Kidney glomerular epithelial cell (primary cell): ENCODE measurements around the gene LENEP.
A peak's percentile ranks its signal among the peaks of the same experiment; 100 is the strongest.

Experiments
- DNase-seq: peaks from one replicate; lab custom pipeline; 2025; lab: John Stamatoyannopoulos, UW

Gene LENEP, protein sequence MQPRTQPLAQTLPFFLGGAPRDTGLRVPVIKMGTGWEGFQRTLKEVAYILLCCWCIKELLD

GRCh38 chr1:154993572-154994268, at the start of gene LENEP:
TSS of gene LENEP (plus strand) at chr1:154993586. CDS start at chr1:154993608, 22 bp downstream.
- DNase-seq, result no peak

- peak; percentile 17 for DNase-seq
Observed at GRCh38 chr1:154943649-154944400, 49.6 kb upstream of the LENEP start.

- DNase-seq, result no peak
Observed at GRCh38 chr1:154944401-154945159, 48.8 kb upstream of the LENEP start.

DNA sequence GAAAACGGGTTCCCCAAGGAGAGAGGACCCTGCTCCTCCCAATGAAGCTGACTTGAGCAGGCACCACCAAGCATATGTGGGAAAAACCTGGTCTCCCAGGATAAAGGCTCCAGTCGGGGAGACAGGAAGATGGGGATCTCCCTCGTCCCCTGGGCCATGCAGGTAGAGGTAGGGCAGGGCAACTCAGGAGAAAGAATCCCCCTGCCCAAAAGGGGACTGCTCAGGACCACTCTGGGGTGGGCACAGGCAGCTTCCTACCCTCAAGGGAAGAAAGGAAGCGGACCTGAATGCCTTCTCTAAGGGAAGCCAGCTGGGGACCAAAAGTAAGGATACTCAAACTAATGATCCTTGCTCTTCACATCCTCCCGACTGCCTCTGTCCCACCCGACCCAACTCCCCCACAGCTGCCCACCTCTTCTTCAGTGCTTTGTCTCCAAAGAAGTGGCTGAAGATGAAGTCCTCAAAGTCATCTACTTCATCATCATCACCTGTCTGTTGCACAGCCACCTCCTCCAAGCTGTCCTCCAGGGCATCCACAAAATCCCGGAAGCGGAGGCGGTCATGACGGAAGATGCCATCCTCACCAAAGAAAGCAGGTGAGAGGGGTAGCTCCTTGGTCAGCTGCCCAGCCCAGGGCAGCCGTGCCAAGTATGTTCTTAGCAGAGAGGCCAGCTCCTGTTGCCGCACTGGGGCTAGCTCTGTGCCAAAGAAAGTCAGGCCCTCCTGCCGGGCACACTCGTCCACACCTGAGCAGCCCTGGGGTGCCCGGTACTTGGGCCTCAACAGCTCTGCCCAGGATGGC, 48.0 kb upstream of the LENEP start:
- DNase-seq, result no peak

DNA sequence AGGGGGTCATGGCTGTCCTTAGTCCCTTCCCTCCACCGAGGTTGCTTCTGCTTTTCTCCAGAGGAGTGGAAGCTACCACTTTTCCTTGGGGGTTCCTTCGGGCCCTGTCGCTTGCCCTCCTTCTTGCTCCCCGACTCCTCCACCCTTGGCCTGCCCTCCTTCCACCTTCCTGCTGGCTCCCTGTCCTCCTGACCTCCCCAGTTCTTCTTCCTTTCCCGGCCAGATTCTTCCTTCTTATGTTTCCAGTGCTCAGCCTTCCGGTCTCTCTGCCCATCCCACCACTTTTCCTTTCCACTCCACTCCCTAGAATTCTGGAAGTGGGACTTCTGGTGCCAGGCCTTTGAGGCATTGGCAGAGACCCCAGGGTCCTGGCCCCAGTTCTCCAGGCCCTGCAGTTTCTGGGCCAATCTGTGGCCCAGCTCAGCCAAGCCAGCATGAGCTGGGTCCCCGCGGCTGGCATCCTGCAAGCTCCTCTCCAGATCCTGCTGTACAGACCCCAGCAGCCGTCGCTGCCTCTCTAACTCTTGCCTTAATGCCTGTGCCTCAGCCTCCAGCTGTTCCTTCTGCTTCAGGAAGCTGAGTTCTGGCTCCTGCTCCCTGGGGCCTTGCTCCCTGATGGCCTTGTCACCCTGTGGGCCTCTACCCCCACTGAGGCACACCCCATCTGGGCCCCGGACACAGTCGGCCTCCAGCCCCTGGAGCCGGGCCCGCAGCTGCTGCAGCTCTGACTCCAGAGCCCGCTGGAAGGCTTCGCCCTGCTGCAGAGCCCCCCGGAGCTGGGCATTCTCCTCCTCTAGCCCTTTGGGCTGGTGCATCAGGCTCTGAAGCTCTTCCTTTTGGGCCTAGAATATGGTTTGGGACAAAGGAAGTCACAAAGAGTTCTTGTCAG, 47.2 kb upstream of the LENEP start:
- no peak for DNase-seq

- no peak for DNase-seq
Observed at GRCh38 chr1:154948079-154948478, 45.3 kb upstream of the LENEP start.

- no peak for DNase-seq
Observed at GRCh38 chr1:154951901-154952657, 41.3 kb upstream of the LENEP start.

DNA sequence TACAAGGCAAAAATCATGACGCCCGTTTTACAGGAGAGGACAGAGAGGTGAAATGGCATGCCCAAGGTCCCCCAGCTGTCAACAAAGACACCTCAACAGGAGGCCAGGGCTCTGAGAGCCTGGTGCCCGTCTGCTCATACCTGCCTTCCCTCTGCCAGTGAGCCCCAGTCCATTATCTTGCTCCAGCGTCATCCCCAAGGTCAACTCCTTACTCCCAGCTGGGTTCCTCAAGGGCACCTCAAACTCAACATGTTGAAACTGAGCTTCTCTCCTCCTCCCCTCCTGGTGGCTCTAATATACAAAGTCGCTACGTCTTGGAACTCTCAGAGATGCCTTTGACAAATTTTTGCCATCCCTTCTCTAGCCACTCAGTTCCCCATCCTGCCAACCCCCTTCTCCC, 40.7 kb upstream of the LENEP start:
- no peak for DNase-seq

GRCh38 chr1:154953611-154954038, 39.8 kb upstream of the LENEP start:
- DNase-seq, result no peak

DNA sequence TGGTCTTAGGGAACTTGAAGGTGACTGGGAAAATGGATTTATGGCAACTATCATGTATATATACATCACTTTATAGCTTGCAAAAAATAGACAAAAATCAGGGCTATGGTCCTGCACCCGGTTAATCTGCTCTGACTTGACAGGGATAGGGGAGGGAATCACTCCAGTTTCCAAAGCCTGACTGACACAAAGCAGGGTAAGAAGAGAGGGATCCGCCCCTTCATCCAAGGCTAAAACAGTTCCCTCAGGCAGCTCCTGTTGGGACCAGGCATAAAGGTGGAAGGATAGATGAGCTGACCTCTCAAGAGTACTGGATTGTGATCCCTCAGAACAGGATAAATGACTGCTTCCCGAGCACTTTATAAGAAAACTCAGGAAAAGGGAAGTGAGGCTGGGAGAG, 38.8 kb upstream of the LENEP start:
- no peak for DNase-seq

DNA sequence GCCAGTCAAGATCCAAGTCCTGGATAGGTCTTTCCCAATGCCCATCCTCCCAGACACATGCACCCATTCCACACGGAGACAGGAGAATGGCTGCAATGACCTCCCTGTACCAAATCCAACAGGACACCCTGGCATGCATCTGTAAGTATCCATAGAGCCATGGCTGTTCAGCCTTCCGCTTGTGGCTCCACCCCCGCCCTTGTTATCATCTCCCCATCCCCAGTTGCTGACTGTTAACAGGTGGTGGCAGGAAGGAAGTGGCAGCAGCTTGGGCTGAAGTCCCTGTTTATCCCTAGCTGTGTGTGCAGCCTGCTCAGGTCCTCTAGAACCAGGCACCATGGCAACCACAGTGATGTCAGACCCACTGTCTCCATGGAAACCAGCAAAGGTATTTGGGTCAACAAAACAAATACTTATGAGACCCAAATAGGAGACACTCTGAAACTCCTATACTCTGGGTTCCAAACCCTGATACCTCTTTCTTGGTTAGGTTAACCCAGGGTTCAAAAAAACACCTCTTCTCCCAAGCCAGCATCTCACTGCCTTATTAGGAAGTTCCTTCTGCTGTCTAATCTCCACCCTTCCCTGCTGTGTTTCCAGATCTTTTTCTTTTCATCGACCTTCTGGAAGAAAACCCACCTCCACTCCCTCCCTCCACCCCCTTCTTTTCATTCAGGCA, 38.2 kb upstream of the LENEP start:
- peak; percentile 21 for DNase-seq

DNA sequence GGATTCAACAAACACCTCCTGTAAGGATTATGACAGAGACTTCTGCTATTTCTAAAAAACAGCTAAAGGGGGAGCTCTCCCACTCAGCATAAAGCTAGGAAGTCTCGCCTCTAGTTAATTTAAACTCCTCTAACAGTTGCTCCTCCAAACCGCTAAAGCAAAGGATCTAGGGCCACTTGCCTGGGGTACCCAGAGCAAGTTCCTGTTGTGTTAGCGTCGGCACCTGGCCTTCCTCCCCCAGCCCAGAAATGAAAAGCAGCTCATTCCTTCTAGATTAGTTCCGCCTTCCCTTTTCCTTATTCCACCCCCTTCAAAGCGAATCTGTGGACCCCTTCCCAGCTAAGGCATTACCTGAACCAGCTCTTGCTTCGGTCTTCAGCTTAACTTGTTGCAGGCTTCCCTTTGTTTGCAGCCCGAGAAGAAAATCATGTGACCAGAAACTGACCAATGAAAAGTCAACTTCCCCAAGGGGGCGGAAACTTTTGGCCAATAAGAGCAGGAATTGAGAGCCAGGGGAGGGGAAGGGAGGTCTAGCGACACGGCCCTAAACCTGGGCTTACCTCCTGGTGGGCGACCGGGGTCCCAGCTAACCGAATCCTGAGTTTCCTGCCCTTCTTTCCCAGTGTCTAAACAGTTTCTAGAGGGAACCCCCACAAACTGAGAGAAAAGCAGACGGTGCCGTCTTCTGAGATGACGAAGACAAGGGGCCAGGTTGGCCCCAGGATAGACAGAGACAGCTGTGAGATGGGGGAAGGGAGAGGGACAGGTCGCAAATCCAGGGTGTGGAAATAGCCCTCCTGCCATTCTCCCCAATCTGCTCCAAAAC, 37.5 kb upstream of the LENEP start, which contains the start of gene PBXIP1:
Gene PBXIP1, minus strand, starts transcription at position 382 of the 826 bp plus-strand sequence. CDS start 2,378 bp downstream, outside the sequence.
- DNase-seq, result peak; percentile 93

DNA sequence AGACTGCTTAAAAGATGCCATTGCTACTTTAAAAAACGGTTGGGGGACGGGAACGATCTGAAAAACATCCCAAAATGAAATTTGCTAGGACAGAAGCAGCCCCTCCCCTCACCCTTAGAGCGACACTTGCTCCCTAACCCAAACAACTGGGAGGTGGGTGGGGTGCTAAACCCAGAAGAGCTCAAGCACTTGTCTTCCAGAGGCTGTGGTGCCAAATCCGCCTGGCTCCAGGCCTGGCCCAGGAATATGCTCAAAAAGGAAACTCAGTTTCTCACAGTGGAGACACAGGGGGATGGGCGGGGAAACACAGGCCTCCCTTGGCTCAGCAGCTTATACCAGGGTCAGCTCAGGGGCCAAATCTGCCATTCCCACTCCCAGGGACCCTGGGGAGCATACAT, 36.8 kb upstream of the LENEP start:
- DNase-seq, result no peak

DNA sequence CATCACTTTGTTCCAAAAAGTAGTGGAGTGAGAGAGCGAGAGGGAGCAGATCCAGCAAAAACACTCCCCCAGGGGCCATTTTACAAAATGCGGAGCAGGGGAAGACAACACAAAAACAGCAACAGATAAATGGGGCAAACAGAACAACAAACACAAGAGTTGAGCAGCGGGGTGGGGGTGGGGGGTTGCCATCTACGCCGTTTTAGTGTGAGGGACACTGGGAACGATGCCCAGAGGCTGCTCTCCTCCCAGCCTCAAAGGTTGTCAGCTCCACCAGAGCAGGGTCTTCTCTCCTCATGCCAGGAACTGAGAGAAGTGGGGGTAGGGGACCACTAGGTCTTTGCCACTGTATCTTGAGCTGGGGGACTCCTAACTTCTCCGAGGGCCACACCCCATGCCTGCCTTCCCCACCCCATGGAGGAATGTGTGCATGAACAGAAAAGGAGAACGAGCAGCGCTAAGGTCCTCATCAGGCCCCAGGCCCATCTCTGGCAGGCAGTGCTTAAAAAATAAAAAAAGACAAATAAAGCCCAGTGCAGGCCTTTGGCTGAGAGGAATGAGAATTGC, 36.2 kb upstream of the LENEP start:
- no peak for DNase-seq

- DNase-seq, result no peak
Observed at GRCh38 chr1:154958036-154958435, 35.4 kb upstream of the LENEP start.

DNA sequence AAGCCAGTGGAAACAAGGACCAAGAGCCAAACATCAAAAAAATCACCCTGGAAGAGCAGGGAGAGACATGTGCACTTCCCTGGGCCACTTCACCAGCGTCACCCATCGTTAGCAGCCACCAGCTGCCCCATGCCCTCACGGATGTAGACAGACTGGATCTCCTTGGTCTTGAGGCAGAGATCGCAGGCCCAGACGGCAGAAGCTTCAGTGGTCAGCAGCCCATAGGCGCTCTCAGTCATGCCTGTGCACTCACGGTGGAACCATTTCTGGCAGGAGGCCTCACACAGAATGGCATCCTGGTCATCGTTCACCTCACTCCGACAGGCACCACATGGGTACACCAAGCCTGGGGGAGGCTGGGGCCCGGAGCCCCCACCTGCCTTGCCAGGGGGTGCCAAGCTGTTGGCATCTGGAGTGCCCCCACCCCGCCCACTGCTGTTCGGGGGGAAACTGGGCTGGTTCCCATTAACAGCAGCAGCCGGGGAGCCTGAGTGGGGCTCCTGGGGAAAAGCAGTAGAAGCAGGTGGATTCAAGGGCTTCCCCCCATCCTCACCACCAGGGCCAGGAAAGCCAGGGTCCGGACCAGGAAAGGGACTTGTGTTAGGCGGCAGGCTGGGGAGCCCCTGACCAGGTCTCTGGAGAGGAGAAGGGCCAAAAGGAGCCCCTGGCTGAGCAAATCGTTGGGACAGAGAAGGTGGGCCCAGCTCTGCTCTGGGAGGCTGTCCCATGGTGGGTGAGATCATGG, 34.5 kb upstream of the LENEP start:
- DNase-seq, result no peak

- no peak for DNase-seq
Observed at GRCh38 chr1:154959426-154959780, 34.0 kb upstream of the LENEP start.
